ENCODE measurements around the gene SLF2. TPM values are rescaled to one million over a fixed set of nuclear protein-coding genes. Genes with fewer than 3 reads are reported as not detected.

Gene SLF2
- total RNA-seq, 1 donor from 2014 or later: 15.0 TPM

DNA sequence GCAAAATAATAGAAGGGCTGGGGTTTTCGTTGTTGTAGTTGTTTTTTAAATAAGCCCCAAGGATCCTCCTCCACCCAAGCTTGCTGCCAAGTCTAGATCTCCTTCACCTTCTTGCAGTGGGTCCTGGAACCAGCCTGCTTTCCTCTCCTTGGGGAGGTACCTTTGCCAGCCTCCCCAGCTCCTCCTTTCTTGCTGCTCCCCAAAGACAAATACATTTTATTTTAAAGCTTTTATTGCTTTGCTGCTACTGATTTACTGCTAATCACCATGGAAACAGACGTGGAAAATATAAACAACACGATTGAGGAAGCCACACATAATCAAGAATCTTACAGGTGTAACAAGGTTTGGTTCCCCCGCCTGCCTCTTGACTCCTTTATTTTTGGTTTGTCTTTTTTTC lies 17.4 kb upstream of the SLF2 start:
- intact Hi-C loops (cut with DNase I): no loop called here
- DNase-seq (no peak), ATAC-seq (ENCODE audit: poor library complexity) (no peak)

DNA sequence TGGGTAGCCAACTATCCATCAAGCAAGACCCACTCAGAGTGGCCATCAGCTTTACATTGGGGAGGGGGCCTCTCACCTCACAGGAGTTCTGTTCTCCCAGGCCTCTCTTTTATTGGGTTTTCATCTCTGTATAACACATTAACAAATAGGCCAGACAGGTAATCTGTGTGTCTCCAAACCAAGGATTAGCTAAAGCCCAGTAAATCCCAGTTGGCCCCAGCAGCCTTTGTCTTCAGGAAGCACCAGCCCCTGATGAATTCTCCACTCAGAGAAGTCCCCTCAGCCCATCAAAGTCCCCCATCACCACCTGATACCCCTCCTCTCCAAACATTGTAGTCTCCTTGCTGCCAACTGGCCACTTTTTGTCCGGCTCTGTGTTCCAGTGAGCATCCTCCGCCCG lies 16.9 kb upstream of the SLF2 start:
- no peak for ATAC-seq (ENCODE audit: poor library complexity)
- intact Hi-C loops (cut with DNase I): no loop called here

DNA sequence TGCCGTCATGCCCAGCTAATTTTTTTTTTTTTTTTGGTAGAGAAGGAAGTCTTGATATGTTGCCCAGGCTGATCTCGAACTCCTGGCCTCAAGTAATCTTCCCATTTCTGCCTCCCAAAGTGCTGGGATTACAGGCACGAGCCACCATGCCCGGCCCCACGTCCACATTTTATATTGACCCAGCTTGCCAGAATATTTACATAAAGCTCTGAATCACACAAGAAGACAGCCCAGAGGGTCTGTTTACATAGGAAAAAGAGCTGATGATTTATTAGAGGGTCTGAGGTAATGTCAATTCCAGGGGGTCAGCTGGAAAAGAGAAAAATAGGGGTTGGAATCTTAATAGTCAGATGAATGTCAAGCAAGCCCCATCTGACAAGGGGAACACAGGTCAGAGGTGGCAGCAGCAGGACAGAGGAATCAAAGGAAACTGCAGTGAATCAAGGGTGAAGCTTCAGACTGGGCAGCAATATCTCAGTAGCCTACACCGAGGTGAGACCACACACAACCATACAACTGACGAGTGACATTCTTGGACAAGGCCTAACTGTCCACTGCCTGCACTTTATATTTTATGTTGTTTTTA lies 15.8 kb upstream of the SLF2 start:
- intact Hi-C loops (cut with DNase I): no loop called here
- DNase-seq: no peak
- ATAC-seq (ENCODE audit: poor library complexity): no peak

More for the DNA sequence above, 16.9 kb upstream of the SLF2 start:
- DNase-seq: no peak

DNA sequence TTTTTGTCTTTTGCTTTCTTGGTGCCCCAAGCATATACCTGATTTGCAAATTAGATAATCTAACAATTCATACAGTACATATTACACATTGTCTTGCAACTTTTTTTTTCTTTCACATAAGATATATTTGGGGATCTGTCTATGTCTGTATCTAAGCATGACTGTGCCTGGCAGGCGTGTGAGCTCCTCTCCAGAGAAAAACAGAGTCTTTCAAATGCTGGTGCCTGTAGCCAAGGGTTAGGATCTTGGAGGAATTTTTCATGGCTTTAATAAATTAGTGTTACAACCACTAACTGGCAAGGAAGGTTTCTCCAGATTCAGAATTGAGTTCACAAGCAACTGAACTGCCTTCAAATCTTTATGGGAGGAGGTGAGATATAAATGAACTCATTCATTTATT lies 14.8 kb upstream of the SLF2 start:
- ATAC-seq (ENCODE audit: poor library complexity) (no peak), DNase-seq (no peak)
- intact Hi-C loops (cut with DNase I): no loop called here

DNA sequence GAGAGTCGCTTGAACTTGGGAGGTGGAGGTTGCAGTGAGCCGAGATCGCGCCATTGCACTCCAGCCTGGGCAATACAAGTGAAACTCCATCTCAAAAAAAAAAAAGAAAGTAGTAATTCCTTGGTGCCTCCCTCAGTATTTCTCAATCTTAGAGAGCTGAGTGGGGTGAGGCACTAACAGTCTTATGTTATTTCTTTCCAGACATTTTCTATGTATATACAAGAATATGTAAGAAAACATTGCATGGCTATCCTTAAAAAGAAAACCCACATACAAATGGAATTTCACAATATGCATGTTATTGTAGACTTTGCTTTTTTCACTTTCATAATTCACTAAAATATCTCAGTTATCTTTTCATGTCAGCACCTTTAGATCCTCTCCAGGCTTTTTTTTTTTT lies 13.6 kb upstream of the SLF2 start:
- DNase-seq: no peak
- no peak for ATAC-seq (ENCODE audit: poor library complexity)
- intact Hi-C loops (cut with DNase I): no loop called here

DNA sequence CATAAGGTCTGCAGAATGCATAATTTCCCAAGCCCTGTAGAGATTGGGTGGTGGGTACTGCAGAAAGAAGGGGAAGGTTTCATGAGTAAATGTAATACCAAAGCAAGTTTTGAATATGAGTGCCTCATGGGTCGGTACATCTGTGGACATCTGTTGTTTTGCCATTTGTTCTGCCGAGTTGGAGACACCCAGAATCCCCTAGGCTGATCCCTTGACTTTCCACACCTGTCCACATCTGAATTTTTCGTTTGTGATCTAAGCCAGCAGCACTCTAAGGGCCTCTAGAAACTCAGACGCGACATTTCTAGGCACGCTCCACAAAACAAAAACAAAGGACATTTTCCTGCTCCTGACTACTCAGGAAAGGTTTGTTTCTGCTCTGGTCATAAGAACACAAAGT lies 11.7 kb upstream of the SLF2 start:
- intact Hi-C loops (cut with DNase I): no loop called here

DNA sequence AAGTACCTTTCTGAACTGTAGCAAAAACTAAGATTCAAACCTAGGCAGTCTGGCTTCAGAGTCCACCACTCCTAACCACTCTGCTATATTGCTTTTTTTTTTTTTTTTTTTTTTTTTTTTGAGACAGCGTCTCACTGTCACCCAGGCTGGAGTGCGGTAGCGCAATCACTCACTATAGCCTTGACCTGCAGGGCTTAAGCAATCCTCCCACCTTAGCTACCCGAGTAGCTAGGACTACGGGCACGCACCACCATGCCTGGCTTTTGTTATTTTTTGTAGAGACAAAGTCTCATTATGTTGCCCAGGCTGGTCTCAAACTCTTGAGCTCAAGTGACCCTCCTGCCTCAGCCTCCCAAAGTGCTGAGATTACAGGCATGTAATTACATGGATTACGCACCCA lies 10.1 kb upstream of the SLF2 start:
- no peak for DNase-seq
- ATAC-seq (ENCODE audit: poor library complexity): no peak
- intact Hi-C loops (cut with DNase I): no loop called here

More for the DNA sequence above, 11.7 kb upstream of the SLF2 start:
- ATAC-seq (ENCODE audit: poor library complexity): no peak
- no peak for DNase-seq

DNA sequence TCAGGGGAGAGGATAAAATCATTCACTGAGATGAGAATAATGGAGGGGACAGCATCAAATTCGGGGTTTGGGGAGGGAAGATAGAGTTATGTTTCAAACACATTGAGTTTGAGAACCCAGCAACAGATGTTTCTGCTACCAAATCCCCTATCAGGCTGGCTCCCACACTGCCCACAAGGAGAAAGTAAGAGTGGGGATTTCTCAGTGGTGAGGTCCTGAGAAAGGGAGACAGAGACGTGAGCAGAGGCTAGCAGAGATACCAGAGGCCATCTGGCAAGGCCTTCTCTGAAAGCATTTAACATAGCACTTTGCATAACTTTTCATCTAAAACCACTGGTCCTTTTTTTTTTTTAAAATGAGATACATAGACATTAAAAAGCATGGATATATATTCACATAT lies 7.8 kb upstream of the SLF2 start:
- DNase-seq (no peak), ATAC-seq (ENCODE audit: poor library complexity) (no peak)
- intact Hi-C loops (cut with DNase I): no loop called here

DNA sequence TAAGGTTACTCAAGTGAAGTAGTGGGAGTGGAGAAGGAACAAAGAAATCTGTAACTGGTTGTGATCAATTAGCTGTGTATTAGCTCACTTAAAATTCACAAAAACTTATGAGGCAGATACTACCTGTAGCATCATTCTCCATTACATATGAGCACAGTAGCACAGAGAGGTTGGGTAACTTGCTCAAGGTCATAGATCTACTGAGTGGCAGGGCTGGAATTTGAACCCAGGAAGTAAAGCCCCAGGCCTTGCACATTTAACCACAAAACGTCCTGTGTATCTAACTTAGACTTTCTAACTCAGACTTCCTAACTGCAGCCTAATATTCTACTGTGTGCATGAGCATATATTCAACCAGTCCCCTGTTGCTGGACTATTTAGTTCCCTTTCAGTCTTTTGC lies 5.6 kb upstream of the SLF2 start:
- intact Hi-C loops (cut with DNase I): no loop called here
- ATAC-seq (ENCODE audit: poor library complexity): no peak
- no peak for DNase-seq

DNA sequence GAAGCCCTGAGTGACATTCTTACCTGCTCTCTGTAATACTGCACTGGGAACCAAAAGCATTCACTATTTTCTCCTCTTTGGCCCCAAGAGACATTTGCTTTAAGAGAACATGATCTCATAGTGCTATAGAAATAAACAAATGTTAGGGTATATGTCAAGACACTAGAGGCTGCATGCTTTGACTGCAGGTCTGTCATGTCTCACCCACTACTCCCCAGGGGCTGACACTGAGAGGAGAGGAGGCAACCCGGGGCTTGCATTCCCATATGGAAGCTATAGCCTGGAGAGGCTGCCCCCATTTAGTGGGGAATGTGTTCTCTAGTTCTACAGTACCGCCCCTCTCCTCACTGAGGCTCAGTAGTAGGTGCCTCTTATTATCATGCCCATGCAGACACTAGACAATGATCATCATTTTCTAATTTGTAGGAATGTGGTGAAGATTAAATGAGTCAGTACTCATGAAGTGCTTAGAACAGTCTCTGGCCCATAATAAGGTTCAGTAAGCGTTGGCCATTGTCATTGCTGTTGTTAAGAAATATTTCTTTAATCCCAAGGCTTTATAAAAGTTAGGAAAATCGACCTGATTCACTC lies 4.9 kb upstream of the SLF2 start:
- no peak for ATAC-seq (ENCODE audit: poor library complexity)
- DNase-seq: no peak
- intact Hi-C loops (cut with DNase I): no loop called here

DNA sequence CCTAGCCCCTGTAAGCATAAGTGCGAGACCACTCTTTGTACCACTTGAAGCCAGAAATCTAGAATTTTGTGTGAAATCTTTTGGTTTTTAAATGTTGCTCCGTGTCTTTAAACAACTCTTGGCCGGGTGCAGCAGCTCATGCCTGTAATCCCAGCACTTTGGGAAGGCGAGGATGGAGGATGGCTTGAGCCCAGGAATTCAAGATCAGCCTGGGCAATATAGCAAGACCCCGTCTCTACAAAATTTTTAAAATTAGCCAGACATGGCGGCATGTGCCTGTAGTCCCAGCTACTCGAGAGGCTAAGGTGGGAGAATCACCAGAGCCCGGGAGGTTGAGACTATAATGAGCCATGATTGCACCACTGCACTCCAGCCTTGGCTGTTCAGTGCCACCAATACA lies 4.4 kb upstream of the SLF2 start:
- no peak for DNase-seq
- intact Hi-C loops (cut with DNase I): no loop called here
- no peak for ATAC-seq (ENCODE audit: poor library complexity)

DNA sequence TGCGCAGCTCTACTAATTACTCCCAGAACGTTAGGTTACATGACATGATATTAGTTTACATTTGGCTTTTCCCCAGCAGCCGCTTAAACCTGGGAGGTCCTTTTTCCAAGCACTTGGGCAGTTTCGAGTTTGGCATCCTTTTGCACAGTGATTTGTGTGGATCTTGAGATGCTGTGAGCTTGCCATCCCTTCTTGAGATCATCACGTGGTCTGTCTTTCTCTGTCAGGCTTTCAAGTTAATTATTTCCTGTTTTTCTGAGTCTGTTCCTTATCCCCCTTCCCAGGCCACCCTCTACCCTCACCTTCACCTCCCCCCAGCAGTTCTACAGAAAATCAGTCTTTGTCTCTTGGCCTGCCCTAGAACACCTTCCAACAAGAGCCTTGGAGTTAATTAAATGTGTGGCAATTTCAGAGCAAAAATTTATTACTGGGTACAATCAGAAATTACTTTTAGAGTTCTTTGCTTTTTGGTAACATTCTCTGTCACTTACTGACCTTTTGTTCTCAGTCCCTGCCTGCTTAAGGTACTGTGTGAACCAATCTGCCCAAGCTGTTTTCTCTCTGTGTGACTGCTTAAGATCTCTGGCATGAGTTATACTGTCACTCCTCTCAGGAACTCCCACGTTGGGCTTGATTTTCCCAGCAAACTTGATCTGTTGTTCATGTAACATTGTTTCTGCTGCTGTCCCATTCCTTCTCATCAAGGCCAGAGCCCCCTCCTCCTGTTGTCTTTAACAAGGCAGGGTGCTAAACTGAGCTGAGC lies 3.1 kb upstream of the SLF2 start:
- ATAC-seq (ENCODE audit: poor library complexity) (no peak), DNase-seq (no peak)
- intact Hi-C loops (cut with DNase I): no loop called here

DNA sequence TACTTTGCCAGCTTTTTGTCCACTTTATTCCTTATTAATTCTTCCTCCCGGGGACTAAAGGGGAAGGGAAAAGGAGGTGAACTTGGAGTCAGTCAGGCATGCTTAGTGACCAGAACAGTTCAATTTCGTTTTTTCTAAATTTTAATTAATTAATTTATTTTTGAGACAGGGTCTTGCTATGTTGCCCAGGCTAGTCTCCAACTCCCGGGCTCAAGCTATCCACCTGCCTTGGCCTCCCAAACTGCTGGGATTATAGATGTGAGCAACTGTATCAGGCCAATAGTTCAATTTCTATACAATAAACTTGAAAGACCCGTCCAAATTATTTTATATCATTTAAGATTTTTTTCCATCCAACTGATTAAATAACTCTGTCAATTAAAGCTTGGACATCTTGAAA lies 1.3 kb upstream of the SLF2 start:
- no peak for DNase-seq
- ATAC-seq (ENCODE audit: poor library complexity): no peak
- intact Hi-C loops (cut with DNase I): no loop called here

DNA sequence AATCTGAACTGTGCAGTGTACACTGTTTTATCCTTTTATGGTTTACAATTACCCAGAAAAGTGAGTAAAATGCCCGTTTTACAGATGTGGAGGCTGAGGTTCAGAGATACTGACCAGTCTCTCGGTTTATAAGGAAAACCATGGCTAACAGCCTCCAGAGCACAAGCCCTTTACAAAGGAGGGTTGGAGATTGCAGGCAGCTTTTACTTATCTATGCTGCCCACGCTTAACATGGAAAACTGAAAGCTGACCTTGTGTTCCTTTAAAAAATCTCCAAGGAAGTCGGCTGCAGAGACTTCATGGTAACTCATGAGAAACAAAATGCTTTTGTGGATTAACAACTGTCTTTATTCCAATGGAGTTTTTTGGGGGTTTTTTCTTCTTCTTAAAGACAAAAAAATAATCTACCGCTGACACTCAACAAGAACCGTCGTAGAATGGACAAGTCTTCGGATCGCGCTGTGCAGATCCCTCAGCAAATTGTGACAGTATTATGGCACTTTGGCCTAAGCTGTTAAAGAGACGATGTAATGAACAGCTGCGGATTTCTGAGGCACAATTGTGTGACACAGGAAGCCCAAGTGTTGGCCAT lies 654 bp upstream of the SLF2 start:
- ATAC-seq (ENCODE audit: poor library complexity) (no peak), DNase-seq (no peak)
- intact Hi-C loops (cut with DNase I): no loop called here

DNA sequence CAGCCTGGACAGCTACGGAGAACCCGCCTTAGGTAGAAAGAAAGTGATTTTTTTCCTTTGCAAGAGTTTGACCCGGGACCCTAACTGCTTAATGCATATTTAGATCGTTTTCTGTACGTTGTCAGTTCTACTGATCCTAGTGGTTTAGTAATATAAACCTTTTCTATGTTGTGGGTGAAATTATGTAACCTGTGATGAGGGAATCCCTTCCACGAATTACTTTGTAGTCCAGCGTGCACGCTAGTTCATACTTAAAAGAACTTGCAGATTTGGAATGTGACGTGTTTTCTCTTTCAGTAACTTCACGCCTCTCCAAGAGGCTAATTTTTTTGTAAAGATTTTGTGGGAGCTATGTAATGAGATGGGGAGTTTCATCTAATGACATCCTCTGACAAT lies 705 bp downstream of the SLF2 start:
- intact Hi-C loops (cut with DNase I): no loop called here
- DNase-seq (no peak), ATAC-seq (ENCODE audit: poor library complexity) (no peak)

DNA sequence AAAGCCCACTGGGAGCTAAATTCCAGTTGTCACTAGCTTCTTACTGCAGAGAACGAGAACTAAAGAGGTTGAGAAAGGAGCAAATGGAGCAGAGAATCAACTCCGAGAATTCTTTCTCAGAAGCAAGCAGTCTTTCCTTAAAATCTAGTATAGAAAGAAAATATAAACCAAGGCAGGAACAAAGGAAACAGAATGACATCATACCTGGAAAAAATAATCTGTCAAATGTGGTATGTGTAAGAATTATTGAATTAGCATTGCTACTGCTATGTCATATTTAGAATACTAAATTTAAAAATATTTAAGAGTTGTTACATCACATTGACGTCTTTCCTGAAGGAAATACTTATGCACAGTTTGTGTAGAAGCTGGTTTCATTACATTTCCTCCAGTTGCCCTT lies 4.3 kb downstream of the SLF2 start:
- ATAC-seq (ENCODE audit: poor library complexity): no peak
- intact Hi-C loops (cut with DNase I): no loop called here

DNA sequence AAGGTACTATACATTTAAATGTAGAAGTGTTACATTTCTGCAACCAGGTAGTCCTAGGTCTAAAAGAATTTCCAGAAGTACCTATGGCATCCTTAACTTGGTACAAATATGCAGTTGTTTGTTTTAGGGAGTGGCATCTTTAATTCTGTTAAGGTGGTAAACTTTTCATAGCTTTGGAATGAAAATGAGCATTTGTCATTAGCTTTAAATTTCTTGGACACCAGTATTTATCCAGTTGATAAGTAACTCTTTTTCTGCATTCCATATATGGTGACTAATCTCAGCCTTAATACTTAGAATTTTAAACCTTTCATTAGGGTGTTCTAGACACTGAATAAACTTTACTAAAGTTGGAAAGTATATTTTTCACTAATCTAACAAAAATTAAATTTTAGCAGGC lies 10.8 kb downstream of the SLF2 start:
- no peak for DNase-seq
- no peak for ATAC-seq (ENCODE audit: poor library complexity)
- intact Hi-C loops (cut with DNase I): no loop called here

More for the DNA sequence above, 4.3 kb downstream of the SLF2 start:
- DNase-seq: no peak

DNA sequence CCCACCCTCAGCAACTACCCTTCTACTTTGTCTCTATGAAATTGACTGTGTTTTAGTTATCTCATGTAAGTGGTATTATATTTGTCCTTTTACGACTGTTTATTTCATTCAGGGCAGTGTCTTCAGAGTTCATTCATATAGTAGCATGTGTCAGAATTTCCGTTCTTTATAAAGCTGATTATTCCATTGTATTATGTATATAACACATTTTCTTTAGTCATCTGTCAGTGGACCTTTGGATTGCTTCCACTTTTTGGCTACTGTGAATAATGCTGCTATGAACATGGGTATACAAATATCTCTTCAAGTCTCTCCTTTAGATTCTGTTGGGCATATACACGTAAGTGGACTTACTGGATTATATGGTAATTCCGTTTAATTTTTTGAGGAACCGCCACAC lies 14.5 kb downstream of the SLF2 start:
- no peak for DNase-seq
- no peak for ATAC-seq (ENCODE audit: poor library complexity)
- intact Hi-C loops (cut with DNase I): no loop called here

DNA sequence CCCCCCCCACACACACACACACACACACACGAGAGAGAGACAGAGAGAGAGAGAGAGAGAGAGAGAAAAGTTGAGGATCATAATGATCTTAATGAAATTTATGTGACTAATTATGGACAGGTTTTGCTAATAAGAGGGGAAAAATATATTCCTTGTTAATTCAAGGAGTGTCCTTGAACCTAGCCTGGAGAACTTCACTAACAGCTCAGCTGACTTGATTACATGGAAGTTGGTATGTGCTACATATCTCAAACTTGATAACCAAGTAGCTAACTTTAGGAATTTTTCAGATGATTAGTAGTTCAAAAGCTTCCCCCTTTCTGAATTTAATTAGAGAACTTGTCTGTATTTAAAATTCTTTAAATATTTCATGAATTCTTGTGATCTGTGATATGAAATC lies 15.3 kb downstream of the SLF2 start:
- DNase-seq (no peak), ATAC-seq (ENCODE audit: poor library complexity) (peak; percentile 56)
- intact Hi-C loops (cut with DNase I): no loop called here

DNA sequence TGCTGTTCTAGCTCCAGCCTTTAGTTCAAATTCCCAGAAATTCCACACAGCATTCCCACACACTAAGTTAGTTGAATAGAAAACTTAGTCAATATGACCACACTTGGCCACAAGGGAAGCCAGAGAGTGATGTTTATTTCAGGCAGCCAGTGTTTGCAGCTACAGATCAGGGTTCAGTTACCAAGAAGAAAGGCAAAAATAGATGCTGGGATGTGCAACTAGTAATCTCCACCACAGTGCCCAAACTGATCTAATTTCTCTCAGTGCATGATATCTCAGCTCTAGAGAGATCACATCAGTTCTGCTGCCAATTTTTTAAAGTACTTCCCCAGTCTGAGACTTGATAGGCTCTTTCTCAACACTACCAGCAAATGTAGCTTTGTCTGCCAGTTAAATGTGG lies 17.6 kb downstream of the SLF2 start:
- intact Hi-C loops (cut with DNase I): no loop called here
- no peak for DNase-seq
- peak; percentile 23 for ATAC-seq (ENCODE audit: poor library complexity)
